Tibial artery (tissue), 4 donors: ENCODE measurements around the gene PTPRU.

ENCODE experiments used
- DNase-seq, 2 donors: peaks; one replicate each; pipeline ENCODE4 v3.0.0-alpha.2; 2019
- H3K27ac ChIP-seq, 2 donors: fragments of 200-600 bp; sonication (generic) in 1 of 2; 1 replicate in 1 of 2; 2 replicates in 1 of 2; pipeline ENCODE4 v1.5.1; 2018 to 2019; ENCODE audit warnings: mild to moderate bottlenecking in 1 of 2
- H3K27me3 ChIP-seq, 2 donors: fragments of 200-600 bp; sonication (generic) in 1 of 2; one replicate each; pipeline versions ENCODE4 v1.5.1 to v1.6.0; 2016 to 2019
- H3K36me3 ChIP-seq, 3 donors: fragments of 200-600 bp; sonication (generic) in 2 of 3; one replicate each; pipeline ENCODE4 v1.5.1; 2016 to 2019; ENCODE audit warnings: mild to moderate bottlenecking in 2 of 3
- H3K4me1 ChIP-seq, 4 donors: fragments of 200-600 bp; sonication (generic) in 2 of 4; 1 replicate in 3 of 4; 2 replicates in 1 of 4; pipeline ENCODE4 v1.5.1; 2016 to 2019
- H3K4me3 ChIP-seq, 2 donors: fragments of 200-600 bp; sonication (generic) in 1 of 2; 1 replicate in 1 of 2; 2 replicates in 1 of 2; pipeline ENCODE4 v1.5.1; 2018 to 2019; ENCODE audit warnings: mild to moderate bottlenecking in 2 of 2
- H3K9me3 ChIP-seq, 3 donors: fragments of 200-600 bp; sonication (generic) in 1 of 3; one replicate each; pipeline ENCODE4 v1.5.1; 2016 to 2019
- CTCF ChIP-seq, 2 experiments: fragments of 200-600 bp in 1 of 2; fragments of 450-650 bp in 1 of 2; IDR thresholded peaks; one replicate each; pipeline ENCODE4 v1.5.1; 2017 to 2019; ENCODE audit warnings: antibody characterized with exemption in 2 of 2, mild to moderate bottlenecking in 1 of 2, moderate library complexity in 1 of 2
- intact Hi-C: fragments of 100-400 bp; cut with DNase I; formaldehyde crosslinking; loops from one replicate; pipeline ENCODE4 v1.15.0; 2023; ENCODE audit warnings: low total_unique reads

PTPRU gene

GRCh38 chr1:29237129-29237821 lies 953 bp downstream of the PTPRU start:
- H3K4me1 ChIP-seq = peaks cover 0 to 24% (median 15%) of the 10 kb centered on the region in 4 donors
- peak; percentile 45 to 77 for DNase-seq
- H3K4me3 ChIP-seq = peak overlapping the region; percentile 59 to 73
- H3K9me3 ChIP-seq = no peaks in the 10 kb centered on the region
- no peaks in the 10 kb centered on the region for H3K27me3 ChIP-seq
- intact Hi-C loops = loop anchor here (2.0 to 5.0 kb wide), 2 partner anchors 850 to 1144 kb away; no protein-coding TSS in a partner anchor
- peak overlapping the region; percentile 60 to 73 for H3K27ac ChIP-seq
- H3K36me3 ChIP-seq = no peaks in the 10 kb centered on the region
- no peak for TF ChIP-seq CTCF (IDR thresholded peaks at IDR 0.05)

GRCh38 chr1:29237852-29238619 lies 1.7 kb downstream of the PTPRU start:
- Histone ChIP-seq H3K27me3 (no peaks in the 10 kb centered on the region), H3K27ac (peak overlapping the region; percentile 72 to 73), H3K4me3 (peak overlapping the region; percentile 59 to 73), H3K9me3 (no peaks in the 10 kb centered on the region), H3K36me3 (no peaks in the 10 kb centered on the region), H3K4me1 (peaks cover 0 to 24% (median 15%) of the 10 kb centered on the region in 4 donors)
- intact Hi-C loops = loop anchor here (2.0 to 5.0 kb wide), 2 partner anchors 849 to 1143 kb away; no protein-coding TSS in a partner anchor
- TF ChIP-seq CTCF (IDR thresholded peaks at IDR 0.05) = no peak
- DNase-seq = peak; percentile 55 to 77

GRCh38 chr1:29238620-29239002 lies 2.3 kb downstream of the PTPRU start:
- peak overlapping the region; percentile 59 to 73 for H3K4me3 ChIP-seq
- no peaks in the 10 kb centered on the region for H3K27me3 ChIP-seq
- H3K9me3 ChIP-seq = no peaks in the 10 kb centered on the region
- intact Hi-C loops = loop anchor here (5.0 kb wide), 1 partner anchor 849 kb away; no protein-coding TSS in a partner anchor
- peak overlapping the region; percentile 72 to 73 for H3K27ac ChIP-seq
- H3K4me1 ChIP-seq = peaks cover 0 to 24% (median 15%) of the 10 kb centered on the region in 4 donors
- DNase-seq = no peak
- TF ChIP-seq CTCF (IDR thresholded peaks at IDR 0.05) = no peak
- no peaks in the 10 kb centered on the region for H3K36me3 ChIP-seq

- H3K4me1 ChIP-seq = peaks cover 0 to 24% (median 15%) of the 10 kb centered on the region in 4 donors
- no peak for DNase-seq
- H3K9me3 ChIP-seq = no peaks in the 10 kb centered on the region
- no peaks in the 10 kb centered on the region for H3K27me3 ChIP-seq
- intact Hi-C loops = loop anchor here (5.0 kb wide), 1 partner anchor 848 kb away; no protein-coding TSS in a partner anchor
- peak overlapping the region in 1 of 2 donors; percentile 72 for H3K27ac ChIP-seq
- no peak overlapping the region for H3K4me3 ChIP-seq
- H3K36me3 ChIP-seq = no peaks in the 10 kb centered on the region
- TF ChIP-seq CTCF (IDR thresholded peaks at IDR 0.05) = no peak
Measured at GRCh38 chr1:29239142-29239541, 2.8 kb downstream of the PTPRU start.

GRCh38 chr1:29240400-29240837 lies 4.1 kb downstream of the PTPRU start:
- intact Hi-C loops = no loop called here
- Histone ChIP-seq H3K27me3 (no peaks in the 10 kb centered on the region), H3K9me3 (no peaks in the 10 kb centered on the region), H3K4me3 (no peak overlapping the region), H3K36me3 (no peaks in the 10 kb centered on the region), H3K27ac (no peak overlapping the region), H3K4me1 (peaks cover 0 to 24% (median 15%) of the 10 kb centered on the region in 4 donors)
- no peak for TF ChIP-seq CTCF (IDR thresholded peaks at IDR 0.05)
- no peak for DNase-seq
